GM12878 (cell line): ENCODE results near the gene UBQLN4. TPM values are rescaled to one million over a fixed set of nuclear protein-coding genes. Genes with fewer than 3 reads are reported as not detected.

ENCODE experiments used
- ATAC-seq: fragments of 200-7000 bp; cut with Tn5 transposase; 3 replicates; pipeline ENCODE4 v1.9.1; 2020; ENCODE audit warnings: mild to moderate bottlenecking, moderate library complexity
- BruUV-seq: library from RNA; stranded (reverse); fragments of 400-500 nt; replicated peaks from 2 replicates; lab custom pipeline; 2021; lab: Mats Ljungman, UMichigan
- CTCF ChIA-PET: fragments of 300-600 bp; sonication (Branson Sonifier 250); formaldehyde crosslinking; extraction: SDS; loops from one replicate; lab custom pipeline; 2021; ENCODE audit warnings: inconsistent platforms; lab: Yijun Ruan, JAX
- POLR2A ChIA-PET: fragments of 350-600 bp; formaldehyde crosslinking; extraction: SDS; loops from one replicate; lab custom pipeline; 2021; ENCODE audit warnings: inconsistent platforms; lab: Charles Lee
- RAD21 ChIA-PET: fragments of 300-600 bp; sonication (Branson Sonifier 250); formaldehyde crosslinking; loops from one replicate; lab custom pipeline; 2023; ENCODE audit warnings: antibody characterized with exemption; ENCODE audit not compliant: unreplicated experiment; lab: Charles Lee
- SMC1A ChIA-PET: fragments of 300-600 bp; sonication (Branson Sonifier 250); formaldehyde crosslinking; loops from one replicate; lab custom pipeline; 2023; ENCODE audit not compliant: unreplicated experiment, uncharacterized antibody; lab: Charles Lee
- DNase-seq: peaks from one replicate; pipeline ENCODE4 v3.0.0-alpha.2; 2011; ENCODE audit warnings: low read depth, low spot score
- FAIRE-seq: peaks from 3 replicates; lab custom pipeline; 2011; peaks lifted over from hg19 to GRCh38; lab: Jason Lieb, UNC
- H2AFZ ChIP-seq: 2 replicates; pipeline ENCODE4 v1.6.0; 2011; ENCODE audit warnings: low read depth, low read length, control low read depth; ENCODE audit not compliant: control insufficient read depth
- H3K27ac ChIP-seq: 2 replicates; pipeline ENCODE4 v1.5.1; 2011; ENCODE audit warnings: control low read depth; ENCODE audit not compliant: control insufficient read depth, insufficient read depth
- H3K27me3 ChIP-seq, 2 experiments: replicated peaks in 1 of 2; 2 replicates each; pipeline versions ENCODE4 v1.6.0 to v1.6.1; 2011; ENCODE audit warnings: low read length in 1 of 2; ENCODE audit not compliant: control insufficient read depth in 2 of 2, insufficient read depth in 2 of 2
- H3K36me3 ChIP-seq, 2 experiments: 2 replicates each; pipeline ENCODE4 v1.5.1; 2011; ENCODE audit warnings: low read length in 1 of 2; ENCODE audit not compliant: control insufficient read depth in 2 of 2, insufficient read depth in 2 of 2
- H3K4me1 ChIP-seq: 2 replicates; pipeline ENCODE4 v1.6.1; 2011; ENCODE audit warnings: mild to moderate bottlenecking, low read length, moderate library complexity, mixed read lengths; ENCODE audit not compliant: control insufficient read depth, insufficient read depth
- H3K4me2 ChIP-seq: 2 replicates; pipeline ENCODE4 v1.6.0; 2011; ENCODE audit warnings: control low read depth; ENCODE audit not compliant: control insufficient read depth, insufficient read depth
- H3K4me3 ChIP-seq: fragments of 200-600 bp; sonication (generic); 2 replicates; pipeline ENCODE4 v1.5.1; 2016
- H3K79me2 ChIP-seq: 2 replicates; pipeline ENCODE4 v1.6.0; 2011; ENCODE audit warnings: low read length; ENCODE audit not compliant: control insufficient read depth, insufficient read depth
- H3K9ac ChIP-seq: 2 replicates; pipeline ENCODE4 v1.8.0; 2011; ENCODE audit warnings: low read length, control low read depth, mixed read lengths; ENCODE audit not compliant: control insufficient read depth, insufficient read depth
- H3K9me3 ChIP-seq: replicated peaks from 3 replicates; pipeline ENCODE4 v1.5.1; 2011; ENCODE audit warnings: mild to moderate bottlenecking, low read length; ENCODE audit not compliant: control insufficient read depth, insufficient read depth
- H4K20me1 ChIP-seq: 2 replicates; pipeline ENCODE4 v1.6.0; 2011; ENCODE audit not compliant: control insufficient read depth, insufficient read depth
- ASH2L ChIP-seq: fragments of 300-600, 200-600 bp; sonication (generic); IDR thresholded peaks from 2 replicates; pipeline ENCODE4 v1.6.1; 2017; ENCODE audit warnings: low read depth, mild to moderate bottlenecking, borderline replicate concordance
- BCL11A ChIP-seq: IDR thresholded peaks from 2 replicates; pipeline ENCODE4 v1.6.1; 2011; ENCODE audit warnings: low read depth, low read length
- BHLHE40 ChIP-seq, 2 experiments: fragments of 450-650 bp in 1 of 2; IDR thresholded peaks; 2 replicates each; pipeline ENCODE4 v1.6.1; 2011 to 2017; ENCODE audit warnings: low read depth in 2 of 2, borderline replicate concordance in 1 of 2, improper control_type of control experiment in 1 of 2, low read length in 1 of 2, mild to moderate bottlenecking in 1 of 2
- BRCA1 ChIP-seq: IDR thresholded peaks from 2 replicates; pipeline ENCODE4 v1.6.1; 2011; ENCODE audit warnings: low read depth, low read length, improper control_type of control experiment
- CBFB ChIP-seq: IDR thresholded peaks from 2 replicates; pipeline ENCODE4 v1.6.1; 2016; ENCODE audit warnings: antibody characterized with exemption, low read depth
- CREB1 ChIP-seq: IDR thresholded peaks from 2 replicates; pipeline ENCODE4 v1.6.1; 2012; ENCODE audit warnings: low read depth, mild to moderate bottlenecking, inconsistent platforms
- CREM ChIP-seq: IDR thresholded peaks from 2 replicates; pipeline ENCODE4 v1.6.1; 2014; ENCODE audit warnings: antibody characterized with exemption, low read depth
- HDGF ChIP-seq: fragments of 450-650 bp; IDR thresholded peaks from 2 replicates; pipeline ENCODE4 v1.6.1; 2016; ENCODE audit warnings: antibody characterized with exemption
- HSF1 ChIP-seq: fragments of 150-350 bp; IDR thresholded peaks from 2 replicates; pipeline ENCODE4 v1.6.1; 2014; ENCODE audit warnings: mild to moderate bottlenecking, low read depth, low read length
- KAT2A ChIP-seq: conservative IDR thresholded peaks from 2 replicates; pipeline ENCODE4 v1.6.1; 2011; ENCODE audit warnings: low read depth, low read length; ENCODE audit not compliant: control insufficient read depth
- KDM1A ChIP-seq: fragments of 200-600 bp; sonication (generic); IDR thresholded peaks from 2 replicates; pipeline ENCODE4 v1.6.1; 2016; ENCODE audit warnings: borderline replicate concordance
- MTA2 ChIP-seq: fragments of 450-650 bp; IDR thresholded peaks from 2 replicates; pipeline ENCODE4 v1.6.1; 2016; ENCODE audit warnings: low read depth, mild to moderate bottlenecking, moderate library complexity
- MXI1 ChIP-seq: fragments of 150-350 bp; IDR thresholded peaks from 2 replicates; pipeline ENCODE4 v1.6.1; 2011; ENCODE audit warnings: low read depth, mild to moderate bottlenecking, inconsistent platforms, low read length, improper control_type of control experiment
- NBN ChIP-seq: fragments of 450-650 bp; IDR thresholded peaks from 2 replicates; pipeline ENCODE4 v1.6.1; 2016
- RB1 ChIP-seq: fragments of 450-650 bp; formaldehyde crosslinking; IDR thresholded peaks from 2 replicates; pipeline ENCODE4 v1.6.1; 2017; ENCODE audit warnings: mild to moderate bottlenecking, borderline replicate concordance
- RUNX3 ChIP-seq: IDR thresholded peaks from 2 replicates; pipeline ENCODE4 v1.6.1; 2012; ENCODE audit warnings: low read length, inconsistent platforms
- SP1 ChIP-seq: IDR thresholded peaks from one replicate; pipeline ENCODE4 v1.6.1; 2011; ENCODE audit warnings: low read depth, low read length
- STAT3 ChIP-seq: IDR thresholded peaks from 2 replicates; pipeline ENCODE4 v1.6.1; 2011; ENCODE audit warnings: low read depth, low read length, improper control_type of control experiment
- whole genome bisulfite sequencing: methylation state at CpG from one replicate; pipeline ENCODE4 v1.1.6; 2016; ENCODE audit warnings: low lambda C conversion rate; ENCODE audit not compliant: insufficient replicate concordance, insufficient coverage; ENCODE audit errors: missing lambda C conversion rate; 5-methylcytosine and 5-hydroxymethylcytosine counted together
- in situ Hi-C: fragments of 300-500 bp; cut with MboI; formaldehyde crosslinking; loops from 9 replicates; pipeline ENCODE4 v1.14.3; 2018; ENCODE audit warnings: mixed read lengths
- intact Hi-C: fragments of 100-400 bp; cut with micrococcal nuclease; formaldehyde crosslinking; loops from one replicate; pipeline ENCODE4 v1.14.2; 2022; ENCODE audit not compliant: unreplicated experiment
- polyA plus RNA-seq, 11 experiments: library from polyadenylated mRNA; depleted of rRNA in 4 of 11; unstranded in 6 of 11; stranded (reverse) in 5 of 11; fragments of >200 nt; fragmentation: Nextera tagmentation in 4 of 11; fragmentation: Illumina TruSeq in 1 of 11; extraction: Ambion mirVana in 4 of 11; extraction: Trizol in 1 of 11; gene quantifications; 1 replicate in 1 of 11; 2 replicates in 10 of 11; pipeline versions ENCODE4 v1.2.1 to v1.2.3, GENCODE V29; 2011 to 2016; ENCODE audit warnings: inconsistent platforms in 2 of 11, missing spikeins in 2 of 11, low read depth in 1 of 11
- total RNA-seq, 4 experiments: library from RNA; depleted of rRNA in 3 of 4; stranded (reverse); fragments of >200 nt in 3 of 4; fragmentation: Illumina TruSeq in 1 of 4; extraction: Trizol in 1 of 4; gene quantifications; 2 replicates each; pipeline versions ENCODE4 v1.2.1 to v1.2.3, GENCODE V29; 2013 to 2021
- TF ChIP-seq, protein P1 (sequence below): fragments of 450-650 bp; IDR thresholded peaks from 2 replicates; pipeline ENCODE4 v1.6.1; 2016; ENCODE audit warnings: mild to moderate bottlenecking, moderate library complexity, borderline replicate concordance

The UBQLN4 gene
- total and polyA plus RNA-seq, 10 of the 15 experiments (the other 5 are each of a cell fraction or from before 2014, with no cell fraction given): 10.0 to 44.6 (median 19.7) TPM

- peak; percentile 72 for FAIRE-seq
- peak within 1 kb of the TSS; percentile 99 for H3K4me2 ChIP-seq
- DNase-seq: peak; percentile 83
- peak within 1 kb of the TSS; percentile 95 for H3K27ac ChIP-seq
- peak within 1 kb of the TSS; percentile 98 for H2AFZ ChIP-seq
- TSS peak; percentile 84 for BruUV-seq
- H3K27me3 ChIP-seq: no peaks in the 10 kb centered on the region
- peaks cover 19% of the 10 kb centered on the region for H3K79me2 ChIP-seq
- ATAC-seq: peak; percentile 84
- under 1% methylated on average over 42 of the region's 53 CpGs for WGBS
- ChIA-PET POLR2A (interaction anchor here (0.7 to 1.3 kb wide), 2 partner anchors 28 to 34 kb away, joined by 3 to 5 read pairs; partner anchors contain the start of gene SSR2), SMC1A (interaction anchor here (1.0 kb wide), 1 partner anchor 11 kb away, joined by 4 read pairs; no protein-coding TSS in a partner anchor), RAD21 (interaction anchor here (3.3 kb wide), 1 partner anchor 116 kb away, joined by 11 read pairs; no protein-coding TSS in a partner anchor), CTCF (interaction anchor here (0.9 to 3.1 kb wide), 4 partner anchors 11 to 65 kb away, joined by 3 to 28 read pairs (median 5); no protein-coding TSS in a partner anchor)
- H4K20me1 ChIP-seq: no peaks in the 10 kb centered on the region
- in situ Hi-C loops (no loop called here), intact Hi-C loops (loop anchor here (2.0 to 10.0 kb wide), 4 partner anchors 34 to 200 kb away; partner anchors contain the start of genes ARHGEF2, GON4L, SSR2 and SYT11)
- H3K4me3 ChIP-seq: peak within 1 kb of the TSS; percentile 93
- H3K36me3 ChIP-seq: no peaks in the 10 kb centered on the region; a peak in 2 of 4 replicates
- peak within 1 kb of the TSS; percentile 96 for H3K9ac ChIP-seq
- no peaks in the 10 kb centered on the region; the same call in 1 of the 2 replicates for H3K4me1 ChIP-seq
- no peaks in the 10 kb centered on the region for H3K9me3 ChIP-seq
- TF ChIP-seq STAT3: no peak
- no peak for TF ChIP-seq KDM1A
- TF ChIP-seq RB1: peak; percentile 71; the same call in 1 of the 2 replicates
- peak; percentile 61 for TF ChIP-seq SP1
- TF ChIP-seq BHLHE40 (IDR thresholded peaks at IDR 0.05; ENCODE audit: borderline replicate concordance in 1 of 2, low read depth in 2 of 2, low read length in 1 of 2): peak in 1 of 2 experiments; percentile 44; a peak in 1 of 4 replicates
- TF ChIP-seq KAT2A: no peak
- peak; percentile 83 for TF ChIP-seq CREB1
- TF ChIP-seq BCL11A: no peak
- TF ChIP-seq HDGF: 0 out of 2 replicates have a peak, but pooled peaks have one; percentile 60
- TF ChIP-seq CBFB: peak; percentile 90
- peak; percentile 94 for TF ChIP-seq RUNX3
- no peak for TF ChIP-seq HSF1
- TF ChIP-seq BRCA1: no peak
- peak; percentile 96 for TF ChIP-seq CREM
- 0 out of 2 replicates have a peak, but pooled peaks have one; percentile 34 for TF ChIP-seq ASH2L
- TF ChIP-seq MTA2: peak; percentile 18; the same call in 1 of the 2 replicates
- peak; percentile 75 for TF ChIP-seq NBN
- peak; percentile 95 for TF ChIP-seq MXI1
- TF ChIP-seq, protein P1, sequence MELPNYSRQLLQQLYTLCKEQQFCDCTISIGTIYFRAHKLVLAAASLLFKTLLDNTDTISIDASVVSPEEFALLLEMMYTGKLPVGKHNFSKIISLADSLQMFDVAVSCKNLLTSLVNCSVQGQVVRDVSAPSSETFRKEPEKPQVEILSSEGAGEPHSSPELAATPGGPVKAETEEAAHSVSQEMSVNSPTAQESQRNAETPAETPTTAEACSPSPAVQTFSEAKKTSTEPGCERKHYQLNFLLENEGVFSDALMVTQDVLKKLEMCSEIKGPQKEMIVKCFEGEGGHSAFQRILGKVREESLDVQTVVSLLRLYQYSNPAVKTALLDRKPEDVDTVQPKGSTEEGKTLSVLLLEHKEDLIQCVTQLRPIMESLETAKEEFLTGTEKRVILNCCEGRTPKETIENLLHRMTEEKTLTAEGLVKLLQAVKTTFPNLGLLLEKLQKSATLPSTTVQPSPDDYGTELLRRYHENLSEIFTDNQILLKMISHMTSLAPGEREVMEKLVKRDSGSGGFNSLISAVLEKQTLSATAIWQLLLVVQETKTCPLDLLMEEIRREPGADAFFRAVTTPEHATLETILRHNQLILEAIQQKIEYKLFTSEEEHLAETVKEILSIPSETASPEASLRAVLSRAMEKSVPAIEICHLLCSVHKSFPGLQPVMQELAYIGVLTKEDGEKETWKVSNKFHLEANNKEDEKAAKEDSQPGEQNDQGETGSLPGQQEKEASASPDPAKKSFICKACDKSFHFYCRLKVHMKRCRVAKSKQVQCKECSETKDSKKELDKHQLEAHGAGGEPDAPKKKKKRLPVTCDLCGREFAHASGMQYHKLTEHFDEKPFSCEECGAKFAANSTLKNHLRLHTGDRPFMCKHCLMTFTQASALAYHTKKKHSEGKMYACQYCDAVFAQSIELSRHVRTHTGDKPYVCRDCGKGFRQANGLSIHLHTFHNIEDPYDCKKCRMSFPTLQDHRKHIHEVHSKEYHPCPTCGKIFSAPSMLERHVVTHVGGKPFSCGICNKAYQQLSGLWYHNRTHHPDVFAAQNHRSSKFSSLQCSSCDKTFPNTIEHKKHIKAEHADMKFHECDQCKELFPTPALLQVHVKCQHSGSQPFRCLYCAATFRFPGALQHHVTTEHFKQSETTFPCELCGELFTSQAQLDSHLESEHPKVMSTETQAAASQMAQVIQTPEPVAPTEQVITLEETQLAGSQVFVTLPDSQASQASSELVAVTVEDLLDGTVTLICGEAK: peak; percentile 78; the same call in 1 of the 2 replicates
Measured at GRCh38 chr1:156054500-156055280, 1.1 kb upstream of the UBQLN4 start, which contains the start of gene LAMTOR2. LAMTOR2 (plus strand) TSS chr1:156054782; CDS start chr1:156054890, 108 bp downstream.
